AG04449 (cell line): ENCODE data around the gene MFSD1.
A peak's percentile ranks its signal among the peaks of the same experiment; 100 is the strongest.

Experiments used
- CTCF ChIA-PET: fragments of 350-600 bp; formaldehyde crosslinking; extraction: SDS; loops from one replicate; lab custom pipeline; 2021; ENCODE audit warnings: antibody characterized with exemption; lab: Yijun Ruan, JAX
- POLR2A ChIA-PET: fragments of 400-600, 350-600 bp; formaldehyde crosslinking; extraction: SDS; loops from one replicate; lab custom pipeline; 2020; ENCODE audit warnings: antibody characterized with exemption, inconsistent platforms; lab: Yijun Ruan, JAX
- DNase-seq: peaks from one replicate; pipeline ENCODE4 v3.0.0-alpha.2; 2010; ENCODE audit warnings: low read depth, low spot score
- H3K4me3 ChIP-seq: 2 replicates; pipeline ENCODE4 v1.5.1; 2011; ENCODE audit warnings: low read depth, mild to moderate bottlenecking, control low read depth, low read length
- TF ChIP-seq, protein P1 (sequence below): IDR thresholded peaks from one replicate; pipeline ENCODE4 v1.5.1; 2011; ENCODE audit warnings: mild to moderate bottlenecking, moderate library complexity, low read length, control low read depth, inconsistent platforms; ENCODE audit not compliant: insufficient read depth; ENCODE audit errors: missing control alignments

MFSD1 gene

DNA sequence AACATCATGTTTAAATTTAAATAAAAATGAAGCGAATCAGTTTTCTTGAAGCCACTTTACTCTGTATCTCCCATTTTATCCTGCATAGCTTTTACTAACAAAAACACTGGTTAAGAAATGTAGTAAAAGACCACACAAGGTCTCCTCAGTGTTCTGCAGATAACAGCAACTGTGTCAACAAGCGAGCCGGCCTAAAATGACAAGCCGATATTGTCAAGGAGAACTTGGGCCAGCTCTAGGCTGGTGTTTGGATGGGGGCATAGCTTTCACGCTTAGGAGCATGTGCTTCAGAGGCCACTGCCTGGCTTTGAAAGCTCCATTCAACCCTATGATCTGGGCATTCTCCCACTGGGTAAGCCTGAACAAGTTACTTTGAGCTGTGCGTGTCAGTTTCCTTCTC is 38.1 kb downstream of the MFSD1 start:
- TF ChIP-seq, protein P1, sequence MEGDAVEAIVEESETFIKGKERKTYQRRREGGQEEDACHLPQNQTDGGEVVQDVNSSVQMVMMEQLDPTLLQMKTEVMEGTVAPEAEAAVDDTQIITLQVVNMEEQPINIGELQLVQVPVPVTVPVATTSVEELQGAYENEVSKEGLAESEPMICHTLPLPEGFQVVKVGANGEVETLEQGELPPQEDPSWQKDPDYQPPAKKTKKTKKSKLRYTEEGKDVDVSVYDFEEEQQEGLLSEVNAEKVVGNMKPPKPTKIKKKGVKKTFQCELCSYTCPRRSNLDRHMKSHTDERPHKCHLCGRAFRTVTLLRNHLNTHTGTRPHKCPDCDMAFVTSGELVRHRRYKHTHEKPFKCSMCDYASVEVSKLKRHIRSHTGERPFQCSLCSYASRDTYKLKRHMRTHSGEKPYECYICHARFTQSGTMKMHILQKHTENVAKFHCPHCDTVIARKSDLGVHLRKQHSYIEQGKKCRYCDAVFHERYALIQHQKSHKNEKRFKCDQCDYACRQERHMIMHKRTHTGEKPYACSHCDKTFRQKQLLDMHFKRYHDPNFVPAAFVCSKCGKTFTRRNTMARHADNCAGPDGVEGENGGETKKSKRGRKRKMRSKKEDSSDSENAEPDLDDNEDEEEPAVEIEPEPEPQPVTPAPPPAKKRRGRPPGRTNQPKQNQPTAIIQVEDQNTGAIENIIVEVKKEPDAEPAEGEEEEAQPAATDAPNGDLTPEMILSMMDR: no peak
- ChIA-PET CTCF (interaction anchor here (9.4 kb wide), 1 partner anchor 414 kb away, joined by 376 read pairs; no protein-coding TSS in a partner anchor), POLR2A (no interaction called here)
- DNase-seq: no peak
- no peak overlapping the region for H3K4me3 ChIP-seq

DNA sequence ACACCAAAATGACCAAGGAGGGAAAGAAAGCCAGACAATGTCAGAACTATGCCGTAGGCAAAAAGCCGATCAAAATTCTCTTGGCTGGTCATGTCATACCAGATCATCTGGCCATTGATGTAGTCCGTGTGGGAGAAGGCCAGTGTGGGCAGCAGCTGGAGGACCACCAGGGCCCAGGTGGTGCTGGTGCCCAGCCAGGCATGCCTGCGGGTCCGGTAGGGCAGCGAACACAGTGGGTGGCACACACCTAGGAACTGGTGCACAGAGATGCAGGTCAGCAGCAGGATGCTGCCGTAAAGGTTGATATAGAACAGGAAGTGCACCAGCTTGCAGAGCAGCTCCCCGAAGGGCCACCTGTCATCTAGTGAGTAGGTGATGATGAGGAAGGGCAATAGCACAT is 39.5 kb downstream of the MFSD1 start:
- H3K4me3 ChIP-seq: no peak overlapping the region
- ChIA-PET CTCF (interaction anchor here (9.4 kb wide), 1 partner anchor 413 kb away, joined by 376 read pairs; no protein-coding TSS in a partner anchor), POLR2A (no interaction called here)
- no peak for DNase-seq
- TF ChIP-seq, protein P1: no peak

DNA sequence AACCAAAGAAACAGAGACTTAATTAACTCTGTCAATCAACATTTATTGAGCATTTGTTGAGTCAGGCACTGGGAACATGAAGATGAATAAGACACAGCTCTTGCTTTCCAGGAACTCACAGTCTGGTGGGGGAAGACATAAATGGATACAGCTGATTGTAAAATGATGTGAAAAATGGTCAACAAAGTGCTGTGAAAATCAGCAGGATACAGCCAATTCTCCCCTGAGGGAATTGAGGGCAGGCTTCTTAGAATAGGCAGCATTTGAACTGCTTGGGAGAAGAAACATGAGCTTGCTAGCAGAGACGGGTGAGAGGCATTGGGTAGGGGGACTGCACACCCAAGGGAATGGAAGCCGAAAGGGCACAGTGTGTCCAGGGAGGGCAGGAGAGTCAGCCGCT is 41.1 kb downstream of the MFSD1 start:
- H3K4me3 ChIP-seq: no peak overlapping the region
- POLR2A ChIA-PET: no interaction called here
- CTCF ChIA-PET: interaction anchor here (1.0 to 9.4 kb wide), 3 partner anchors 11 to 411 kb away, joined by 3 to 376 read pairs (median 3); no protein-coding TSS in a partner anchor
- DNase-seq: no peak
- TF ChIP-seq, protein P1: no peak

DNA sequence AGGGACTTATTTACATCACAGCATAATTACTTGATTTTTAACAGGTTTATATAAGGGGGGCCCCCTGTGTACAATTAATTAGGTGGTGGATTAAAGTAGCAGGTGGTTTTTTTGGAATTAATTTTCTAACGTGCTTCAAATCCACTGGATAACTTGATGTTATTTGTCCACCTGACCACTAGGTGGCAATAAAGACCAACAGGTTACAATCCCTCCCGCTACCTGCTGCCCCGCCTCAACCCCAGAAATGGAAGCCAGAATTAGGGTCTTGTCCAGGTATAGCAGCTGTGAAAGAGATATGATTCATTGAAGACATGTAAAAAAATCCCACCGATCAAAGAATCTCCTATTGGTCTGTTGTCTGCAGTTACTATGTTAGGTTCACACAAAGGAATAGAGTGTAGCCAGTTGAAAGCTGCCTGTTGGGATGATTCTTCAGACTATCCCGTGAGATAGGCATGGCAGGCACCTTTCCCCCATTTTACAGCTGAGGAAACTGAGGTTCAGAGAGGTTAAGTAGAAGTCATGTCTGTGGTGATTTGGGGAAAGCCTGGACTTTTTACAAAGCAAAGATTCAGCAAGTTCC is 44.0 kb downstream of the MFSD1 start:
- TF ChIP-seq, protein P1: peak; percentile 45
- DNase-seq: no peak
- ChIA-PET POLR2A (interaction anchor here (0.6 kb wide), 1 partner anchor 775 kb away, joined by 3 read pairs; no protein-coding TSS in a partner anchor), CTCF (interaction anchor here (0.6 to 9.4 kb wide), 32 partner anchors 9 to 1160 kb away, joined by 3 to 376 read pairs (median 3); partner anchors contain the start of gene MFSD1)
- no peak overlapping the region for H3K4me3 ChIP-seq

DNA sequence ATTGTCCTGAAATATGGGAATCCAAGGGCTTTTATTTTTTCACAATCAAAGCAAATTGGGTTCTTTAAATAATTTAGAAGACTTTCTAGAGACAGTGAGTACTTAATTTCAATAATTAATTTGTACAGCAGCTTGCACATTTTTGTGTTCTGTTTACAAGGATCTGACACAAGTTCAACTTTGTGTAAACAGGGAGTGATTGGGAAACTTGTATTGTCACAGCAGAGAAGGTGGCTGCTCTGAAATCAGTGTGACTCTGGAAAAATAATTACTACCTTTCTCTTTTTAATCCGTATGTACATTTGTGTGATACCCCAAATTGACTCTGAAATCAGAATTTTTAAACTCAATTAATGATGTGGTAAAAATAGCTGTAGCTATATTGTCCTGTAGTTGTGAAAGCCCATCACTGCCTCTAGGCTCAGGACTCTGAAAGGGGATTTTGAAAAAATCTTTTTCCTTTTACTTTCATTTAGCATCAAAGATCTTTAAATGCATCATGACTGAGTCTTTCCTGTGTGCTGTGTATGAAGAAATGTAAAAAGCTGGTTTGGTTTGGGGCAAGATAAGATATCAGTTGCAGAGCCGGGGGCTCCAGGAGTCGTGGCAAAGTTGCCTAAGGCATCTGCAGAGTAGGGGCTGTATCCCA is 45.1 kb downstream of the MFSD1 start:
- ChIA-PET POLR2A (no interaction called here), CTCF (interaction anchor here (0.8 to 9.4 kb wide), 17 partner anchors 10 to 1159 kb away, joined by 3 to 376 read pairs (median 3); no protein-coding TSS in a partner anchor)
- H3K4me3 ChIP-seq: no peak overlapping the region
- no peak for DNase-seq
- TF ChIP-seq, protein P1: no peak

DNA sequence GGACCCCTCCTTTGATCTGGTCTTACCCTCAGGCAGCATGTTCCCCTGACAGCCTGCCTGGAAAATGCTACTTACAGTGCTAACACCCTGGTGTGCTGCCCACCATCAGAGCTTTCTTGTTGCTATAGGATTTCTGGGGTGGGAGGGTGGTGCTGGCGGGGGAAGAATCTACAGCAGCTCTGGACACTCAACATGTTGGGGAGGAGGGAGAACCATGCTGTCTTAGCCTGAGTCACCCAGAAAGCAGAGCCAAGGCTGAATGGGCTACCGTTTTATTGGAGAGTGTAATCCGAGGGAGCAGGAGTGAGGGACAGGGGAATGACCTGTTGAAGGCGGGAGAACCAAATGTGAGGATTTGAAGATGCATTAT is 45.6 kb downstream of the MFSD1 start:
- ChIA-PET POLR2A (no interaction called here), CTCF (interaction anchor here (0.8 to 9.4 kb wide), 7 partner anchors 10 to 419 kb away, joined by 3 to 376 read pairs (median 12); no protein-coding TSS in a partner anchor)
- DNase-seq: no peak
- no peak overlapping the region for H3K4me3 ChIP-seq
- TF ChIP-seq, protein P1: no peak
